Dermis blood vessel endothelial cell (primary cell): ENCODE data around the gene GPAT2. TPM values are rescaled to one million over a fixed set of nuclear protein-coding genes. Genes with fewer than 3 reads are reported as not detected.
"Not testable (repeated sequence)": the region's sequence is repeated elsewhere in the genome, so short reads cannot be mapped to it uniquely, and the experiment has no call there.

Experiments
- DNase-seq: peaks from one replicate; pipeline ENCODE4 v3.0.0; 2010
- total RNA-seq: library from RNA; depleted of rRNA; stranded (reverse); fragments of >200 nt; gene quantifications from 2 replicates; pipeline ENCODE4 v1.2.3, GENCODE V29; 2014

GPAT2 gene
- total RNA-seq, 1 donor from 2014 or later: 5.6 TPM

DNA sequence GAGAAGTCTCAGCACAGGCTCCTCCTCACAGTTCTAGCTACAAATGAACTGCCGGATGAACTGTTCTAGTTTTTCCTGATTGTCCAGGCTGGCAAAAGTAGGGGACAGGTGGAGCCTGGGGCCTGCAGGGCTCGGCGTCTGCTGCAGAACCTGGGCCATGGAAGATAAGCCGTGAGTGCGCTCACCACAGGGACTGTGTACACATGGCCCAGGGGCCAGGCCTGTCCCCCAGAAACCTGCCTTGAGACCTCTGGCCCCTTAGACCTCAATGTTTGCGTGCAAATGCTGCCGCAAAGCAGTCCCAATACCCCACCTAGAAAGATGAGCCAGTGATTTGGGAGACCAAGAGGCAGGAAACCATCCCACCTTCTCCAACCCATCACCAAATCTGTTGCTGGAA, 12.6 kb downstream of the GPAT2 start:
- not testable (repeated sequence) for DNase-seq

GRCh38 chr2:96021142-96021541, 13.6 kb downstream of the GPAT2 start:
- DNase-seq: not testable (repeated sequence)

- DNase-seq: not testable (repeated sequence)
These were observed 14.7 kb downstream of the GPAT2 start for GRCh38 chr2:96019909-96020590.

DNA sequence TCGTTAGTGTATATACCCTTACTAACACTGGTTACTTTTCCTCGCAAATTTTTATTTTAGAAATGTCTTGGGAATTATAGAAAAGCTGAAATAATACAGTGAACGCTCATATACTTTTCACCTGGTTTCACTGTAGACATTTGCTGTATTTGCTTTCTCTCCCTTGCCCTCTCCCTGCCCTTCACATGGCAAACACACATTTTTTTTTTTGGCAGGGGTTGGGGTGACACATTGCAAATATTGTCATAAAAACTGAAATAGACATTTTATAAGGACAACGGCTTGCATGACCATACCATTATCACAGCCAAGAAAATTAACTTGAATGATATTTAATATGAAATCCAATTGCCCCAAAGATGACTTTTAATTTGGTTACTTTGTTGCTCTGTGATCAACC, 18.4 kb downstream of the GPAT2 start:
- DNase-seq: not testable (repeated sequence)

- DNase-seq: not testable (repeated sequence)
These were observed 21.9 kb downstream of the GPAT2 start for GRCh38 chr2:96012792-96013264.

DNA sequence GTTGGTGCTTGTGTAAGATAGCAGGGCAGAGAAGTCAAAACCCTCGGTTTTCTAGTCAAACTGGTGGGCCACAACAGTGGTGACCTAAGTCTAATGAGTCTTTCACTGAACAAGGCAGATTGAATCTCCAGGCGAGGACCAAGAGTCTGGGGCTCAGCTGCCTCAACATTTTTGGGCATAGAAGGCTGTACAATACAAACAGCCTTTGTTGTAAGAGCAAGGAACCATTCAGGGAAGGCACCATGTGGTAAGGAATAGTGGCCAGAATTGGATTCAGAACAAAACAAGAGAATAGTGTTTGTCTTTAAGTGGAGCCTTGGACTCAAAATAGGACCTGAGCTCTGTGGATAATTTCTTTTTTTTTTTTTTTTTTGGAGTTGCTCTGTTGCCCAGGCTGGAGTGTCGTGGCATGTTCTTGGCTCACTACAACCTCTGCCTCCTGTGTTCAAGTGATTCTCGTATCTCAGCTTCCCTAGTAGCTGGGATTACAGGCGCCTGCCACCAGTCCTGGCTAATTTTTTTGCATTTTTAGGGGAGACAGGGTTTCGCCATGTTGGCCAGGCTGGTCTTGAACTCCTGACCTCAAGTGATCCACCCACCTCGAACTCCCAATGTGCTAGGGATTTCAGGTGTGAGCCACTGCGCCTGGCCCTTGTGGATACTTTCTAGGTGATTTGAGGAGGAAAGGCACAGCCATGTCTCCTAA, 22.5 kb downstream of the GPAT2 start:
- not testable (repeated sequence) for DNase-seq

DNA sequence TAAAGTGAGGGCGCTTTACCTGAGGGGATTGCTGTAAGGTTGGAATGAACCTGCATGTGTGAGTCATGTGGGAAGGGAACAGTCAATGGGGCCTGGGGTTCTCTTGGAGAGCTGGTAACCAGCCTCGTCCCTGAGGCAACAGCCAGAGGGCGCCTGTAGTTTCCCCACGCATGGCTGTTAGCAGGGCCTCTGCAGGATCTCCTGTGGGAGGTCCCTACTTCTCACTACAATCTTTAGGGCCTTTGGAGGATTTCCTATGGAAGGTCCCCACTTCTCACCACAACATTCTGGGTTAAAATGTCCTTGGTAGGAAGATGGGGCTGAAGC, 23.6 kb downstream of the GPAT2 start:
- DNase-seq: peak; percentile 44

DNA sequence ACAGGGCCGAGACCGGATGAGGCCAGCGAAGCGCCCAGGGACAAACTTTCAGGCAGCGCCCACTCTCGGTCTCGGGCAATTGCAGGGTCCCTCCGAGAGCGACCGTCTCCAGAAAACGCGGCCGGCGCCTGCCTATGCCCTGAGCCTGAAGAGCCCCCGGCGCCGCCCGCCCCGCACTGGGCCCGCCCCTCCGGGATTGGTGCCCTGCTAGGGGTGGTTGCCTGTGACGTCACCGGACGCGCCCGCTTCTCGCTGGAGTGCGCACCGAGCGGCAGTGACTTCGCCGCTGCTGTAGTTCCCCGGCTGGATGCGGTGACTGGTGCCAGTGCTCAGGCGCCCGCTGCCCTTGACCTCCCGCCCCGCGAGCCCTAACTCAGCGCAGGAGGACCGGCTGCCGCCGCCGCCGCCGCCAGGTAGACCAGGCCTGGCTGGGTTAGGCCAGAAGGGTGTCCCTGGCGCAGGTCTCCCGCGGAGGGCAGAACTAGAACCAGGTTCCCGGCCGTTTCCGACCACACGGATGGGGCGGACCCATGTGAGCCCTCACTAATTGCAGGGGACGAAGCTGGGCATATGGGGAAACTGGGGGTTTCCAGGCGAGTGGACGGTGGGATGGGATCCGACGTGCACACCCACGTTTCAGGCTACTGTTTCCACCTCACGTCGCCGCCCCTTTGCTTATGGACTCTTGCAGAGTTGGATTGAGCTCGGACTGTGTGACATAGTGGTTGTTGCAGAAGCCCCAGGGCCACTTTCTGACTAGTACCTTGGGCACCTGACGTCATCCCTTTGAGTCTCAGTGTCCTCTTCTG, 24.2 kb downstream of the GPAT2 start:
- peak; percentile 81 for DNase-seq

GRCh38 chr2:96009833-96010232, 24.9 kb downstream of the GPAT2 start:
- DNase-seq: not testable (repeated sequence)

GRCh38 chr2:96008051-96008450, 26.7 kb downstream of the GPAT2 start:
- DNase-seq: not testable (repeated sequence)

- not testable (repeated sequence) for DNase-seq
These were observed 28.5 kb downstream of the GPAT2 start for GRCh38 chr2:96006248-96006647.

DNA sequence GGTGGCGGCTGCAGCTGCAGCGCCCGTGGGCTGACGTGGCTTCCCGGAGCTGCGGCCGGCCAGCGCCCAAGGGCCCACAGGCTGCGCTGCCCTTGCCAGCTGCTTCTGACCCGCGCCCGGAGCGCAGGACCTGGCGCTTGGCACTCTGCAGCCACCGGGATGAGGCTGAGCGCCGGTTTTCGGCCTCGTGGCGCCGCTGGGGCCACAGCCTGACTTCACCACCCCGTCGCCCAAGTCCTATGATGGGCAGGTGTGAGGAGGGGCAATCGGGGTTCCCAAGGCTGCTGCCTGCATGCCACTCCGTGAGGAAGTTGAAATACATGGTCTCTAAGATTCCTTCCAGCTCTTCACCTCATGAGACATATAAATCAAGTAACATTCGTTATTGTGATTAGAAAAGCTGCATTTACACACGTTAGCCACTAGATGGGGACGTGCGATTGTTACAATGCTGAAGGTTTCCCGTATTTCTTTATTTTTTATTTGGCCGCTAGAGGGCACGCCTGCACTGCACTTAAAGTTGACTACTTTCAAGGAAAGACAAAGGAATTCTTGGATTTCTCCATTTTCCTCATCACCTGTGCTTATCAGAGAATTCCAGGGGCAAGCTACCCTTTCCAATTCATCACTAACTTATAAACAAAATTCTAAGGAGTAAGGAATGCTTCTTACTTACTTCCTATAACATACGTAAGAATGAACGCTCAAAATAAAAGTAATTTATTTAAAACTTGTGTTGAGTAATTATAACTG, 42.0 kb downstream of the GPAT2 start:
- peak; percentile 51 for DNase-seq

DNA sequence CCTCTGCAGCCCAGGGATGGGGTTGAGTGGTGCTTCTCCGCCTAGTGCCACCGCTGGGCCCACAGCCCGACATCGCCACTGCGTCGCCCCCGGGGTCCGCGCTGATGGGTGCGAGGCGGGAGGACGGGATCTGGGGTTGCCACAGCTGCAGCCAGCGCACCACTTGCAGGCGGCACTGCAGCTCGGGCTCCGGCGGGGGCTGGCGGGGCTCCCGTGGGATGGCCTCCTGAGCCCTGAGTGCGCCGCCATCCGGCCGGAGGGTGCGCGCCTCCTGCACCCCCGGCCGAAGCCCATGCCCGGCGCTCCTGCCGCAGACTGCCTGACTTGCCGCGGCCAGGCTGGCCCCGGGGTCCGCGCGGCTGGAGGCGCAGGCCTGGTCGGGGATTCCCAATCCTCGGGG, 42.6 kb downstream of the GPAT2 start:
- not testable (repeated sequence) for DNase-seq

DNA sequence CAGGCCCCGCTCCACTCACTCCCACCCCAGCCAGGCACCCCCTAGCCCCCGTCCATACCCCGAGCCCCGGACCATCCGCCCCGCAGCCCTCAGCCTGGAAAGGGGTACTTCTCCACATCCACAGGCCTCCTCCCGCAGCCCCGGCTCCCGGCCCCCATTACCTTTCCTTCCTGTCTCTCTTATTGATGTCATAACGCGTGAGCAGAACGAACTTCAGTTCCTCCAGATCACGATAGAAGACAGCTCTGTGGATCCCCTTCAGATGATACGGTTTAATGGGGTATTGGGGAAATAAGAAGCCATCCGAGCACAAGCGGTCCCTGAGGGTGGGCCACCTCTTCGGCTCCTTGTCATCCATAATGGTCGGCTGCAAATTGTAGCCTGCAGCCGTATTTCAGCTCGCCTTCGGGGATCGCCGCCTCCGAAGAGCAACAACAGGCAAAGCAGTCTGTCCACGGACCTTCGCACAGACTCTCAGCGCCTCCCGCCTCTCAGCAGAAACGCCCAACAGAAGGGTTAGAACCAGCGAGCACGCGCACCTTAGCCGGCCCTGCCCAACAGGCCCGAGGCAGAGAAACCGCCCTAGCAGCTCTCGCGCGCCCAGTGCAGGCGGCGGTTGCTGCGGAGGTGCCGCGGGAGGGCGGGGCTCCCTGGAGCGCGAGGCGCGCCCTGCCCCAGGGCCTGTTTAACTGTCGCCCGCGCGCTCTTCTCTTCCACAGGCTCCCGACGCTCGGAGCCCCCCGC, 43.2 kb downstream of the GPAT2 start, which contains the start of gene ANKRD36C:
Gene ANKRD36C, minus strand, starts transcription at position 474 of the 744 bp plus-strand sequence. Its CDS starts 116 bp downstream, at position 358.
- peak; percentile 41 for DNase-seq

DNA sequence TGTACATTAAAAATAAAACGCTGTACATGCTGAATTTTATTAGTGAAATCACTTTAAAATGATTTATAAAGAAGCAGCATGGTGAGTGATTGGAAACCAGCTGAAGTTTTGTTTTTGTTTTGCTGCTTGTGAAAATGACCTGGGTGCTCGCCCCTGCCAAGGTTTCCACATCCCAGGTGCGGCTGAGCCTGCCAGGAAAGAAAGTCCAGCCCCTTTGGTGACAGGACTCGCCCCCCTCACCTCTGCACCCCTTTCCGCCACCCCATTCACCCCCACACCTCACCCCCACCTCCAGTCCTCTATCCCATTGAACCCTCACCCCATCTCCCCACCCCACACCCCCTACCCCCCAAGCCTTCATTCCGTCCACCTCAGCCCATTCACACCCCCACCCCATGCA, 43.8 kb downstream of the GPAT2 start:
- DNase-seq: not testable (repeated sequence)

Other genes starting within 250 kb of the GPAT2 start
- gene ANKRD36C, start 43.1 kb downstream of the GPAT2 start, total RNA-seq: 38.0 and 56.8 TPM in 2 replicates
- 0.05 and 0.17 TPM in 2 replicates for gene ADRA2B, start 81.7 kb upstream of the GPAT2 start, total RNA-seq
- not detected in 2 replicates for gene ASTL, start 103.6 kb upstream of the GPAT2 start, total RNA-seq
- 0.34 and 0.98 TPM in 2 replicates for gene DUSP2, start 110.5 kb upstream of the GPAT2 start, total RNA-seq
- 284 and 301 TPM in 2 replicates for gene STARD7, start 173.9 kb upstream of the GPAT2 start, total RNA-seq
- gene TMEM127, start 231.1 kb upstream of the GPAT2 start, total RNA-seq: 24.7 and 32.0 TPM in 2 replicates
- 72.6 and 120 TPM in 2 replicates for gene CIAO1, start 231.3 kb upstream of the GPAT2 start, total RNA-seq